ENCODE measurements around the gene C6orf132. TPM values are rescaled to one million over a fixed set of nuclear protein-coding genes. Genes with fewer than 3 reads are reported as not detected.

Gene C6orf132
- total RNA-seq, 1 experiment from 2014 or later: 88.5 TPM

GRCh38 chr6:42123379-42124103 lies 18.9 kb downstream of the C6orf132 start:
- Mint-ChIP-seq H3K36me3 (ENCODE audit: insufficient read depth, unreplicated experiment) (peaks cover 86% of the 10 kb centered on the region), H3K4me1 (ENCODE audit: low read depth, unreplicated experiment) (peaks cover 48% of the 10 kb centered on the region), H3K27ac (ENCODE audit: unreplicated experiment) (peak overlapping the region; percentile 94), H3K27me3 (ENCODE audit: unreplicated experiment) (no peaks in the 10 kb centered on the region), H3K9me3 (ENCODE audit: low read depth, unreplicated experiment) (no peaks in the 10 kb centered on the region), H3K4me3 (ENCODE audit: low read depth, unreplicated experiment) (peak overlapping the region; percentile 55)
- CTCF ChIA-PET: interaction anchor here (0.6 to 3.3 kb wide), 12 partner anchors 10 to 580 kb away, joined by 3 to 16 read pairs (median 7); partner anchors contain the start of gene C6orf132
- intact Hi-C loops (cut with micrococcal nuclease; ENCODE audit: unreplicated experiment): loop anchor here (2.0 kb wide), 2 partner anchors 13 to 49 kb away; no protein-coding TSS in a partner anchor
- no peak for DNase-seq
- TSS peak; percentile 76 for BruUV-seq (replicated peaks)
- TF ChIP-seq CTCF (IDR thresholded peaks at IDR 0.05; ENCODE audit: unreplicated experiment): no peak

- BruUV-seq (replicated peaks): no TSS peak
- no peaks in the 10 kb centered on the region for H3K27me3 Mint-ChIP-seq (ENCODE audit: unreplicated experiment)
- peaks cover 88% of the 10 kb centered on the region for H3K36me3 Mint-ChIP-seq (ENCODE audit: insufficient read depth, unreplicated experiment)
- TF ChIP-seq CTCF (IDR thresholded peaks at IDR 0.05; ENCODE audit: unreplicated experiment): no peak
- H3K4me1 Mint-ChIP-seq (ENCODE audit: low read depth, unreplicated experiment): peaks cover 72% of the 10 kb centered on the region
- intact Hi-C loops (cut with micrococcal nuclease; ENCODE audit: unreplicated experiment): no loop called here
- CTCF ChIA-PET: interaction anchor here (0.7 to 3.3 kb wide), 9 partner anchors 16 to 93 kb away, joined by 3 to 16 read pairs (median 7); partner anchors contain the start of gene C6orf132
- H3K4me3 Mint-ChIP-seq (ENCODE audit: low read depth, unreplicated experiment): peak overlapping the region; percentile 55
- peak overlapping the region; percentile 94 for H3K27ac Mint-ChIP-seq (ENCODE audit: unreplicated experiment)
- H3K9me3 Mint-ChIP-seq (ENCODE audit: low read depth, unreplicated experiment): no peaks in the 10 kb centered on the region
- DNase-seq: peak; percentile 80
Measured at GRCh38 chr6:42120895-42121865, 21.2 kb downstream of the C6orf132 start.

DNA sequence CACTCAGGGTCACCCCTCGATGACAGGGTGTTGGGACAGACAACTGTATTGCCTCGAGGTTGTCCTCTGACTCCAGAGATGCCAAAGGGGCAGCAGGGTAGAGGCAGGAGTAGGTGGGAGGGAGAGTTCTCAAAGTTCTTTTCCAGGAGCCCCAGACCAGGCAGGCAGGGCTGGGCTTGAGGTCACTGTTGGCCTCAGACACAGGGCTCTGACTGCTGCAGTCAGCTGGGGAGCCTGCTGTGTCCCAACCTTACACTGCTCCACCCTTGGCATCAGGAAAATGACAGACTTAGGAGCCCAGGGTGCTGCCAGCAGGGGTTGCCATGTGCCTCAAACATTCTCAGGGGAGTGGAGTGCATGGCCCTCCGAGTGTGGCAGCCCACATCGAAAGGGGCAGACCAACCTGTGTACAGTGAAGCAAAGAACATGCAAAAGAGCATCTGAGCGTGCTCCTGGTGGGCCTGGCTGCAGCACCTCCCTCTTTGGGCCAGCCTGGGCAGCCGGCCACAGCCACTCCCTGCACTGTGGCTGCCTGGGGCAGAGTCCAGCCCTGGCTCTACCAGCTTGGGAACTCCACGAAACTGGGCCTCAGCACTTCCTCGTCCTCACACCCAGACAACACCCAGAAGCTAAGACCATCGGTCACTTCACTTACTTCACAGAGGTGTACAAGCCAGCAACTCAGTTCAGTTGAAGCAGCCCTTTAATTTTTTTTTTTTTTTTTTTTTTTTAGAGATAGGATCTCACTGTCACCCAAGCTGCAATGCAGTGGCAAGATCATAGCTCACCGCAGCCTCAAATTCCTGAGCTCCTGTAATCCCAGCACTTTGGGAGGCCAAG lies 24.0 kb downstream of the C6orf132 start:
- peak; percentile 94 for DNase-seq
- BruUV-seq (replicated peaks): no TSS peak
- H3K9me3 Mint-ChIP-seq (ENCODE audit: low read depth, unreplicated experiment): no peaks in the 10 kb centered on the region
- no peak for TF ChIP-seq CTCF (IDR thresholded peaks at IDR 0.05; ENCODE audit: unreplicated experiment)
- peak overlapping the region; percentile 11 for H3K4me3 Mint-ChIP-seq (ENCODE audit: low read depth, unreplicated experiment)
- H3K27me3 Mint-ChIP-seq (ENCODE audit: unreplicated experiment): no peaks in the 10 kb centered on the region
- H3K4me1 Mint-ChIP-seq (ENCODE audit: low read depth, unreplicated experiment): peaks cover 68% of the 10 kb centered on the region
- intact Hi-C loops (cut with micrococcal nuclease; ENCODE audit: unreplicated experiment): no loop called here
- peak overlapping the region; percentile 90 for H3K27ac Mint-ChIP-seq (ENCODE audit: unreplicated experiment)
- peaks cover 77% of the 10 kb centered on the region for H3K36me3 Mint-ChIP-seq (ENCODE audit: insufficient read depth, unreplicated experiment)
- CTCF ChIA-PET: interaction anchor here (0.7 to 2.4 kb wide), 14 partner anchors 13 to 635 kb away, joined by 3 to 10 read pairs (median 4); partner anchors contain the start of gene C6orf132

GRCh38 chr6:42117843-42118161 lies 24.6 kb downstream of the C6orf132 start:
- H3K4me1 Mint-ChIP-seq (ENCODE audit: low read depth, unreplicated experiment): peaks cover 68% of the 10 kb centered on the region
- no TSS peak for BruUV-seq (replicated peaks)
- TF ChIP-seq CTCF (IDR thresholded peaks at IDR 0.05; ENCODE audit: unreplicated experiment): no peak

More at GRCh38 chr6:42117843-42118161, 24.6 kb downstream of the C6orf132 start:
- H3K27me3 Mint-ChIP-seq (ENCODE audit: unreplicated experiment): no peaks in the 10 kb centered on the region
- CTCF ChIA-PET: interaction anchor here (0.6 to 2.4 kb wide), 5 partner anchors 18 to 106 kb away, joined by 3 to 8 read pairs (median 5); partner anchors contain the start of gene C6orf132
- DNase-seq: no peak
- peaks cover 77% of the 10 kb centered on the region for H3K36me3 Mint-ChIP-seq (ENCODE audit: insufficient read depth, unreplicated experiment)
- intact Hi-C loops (cut with micrococcal nuclease; ENCODE audit: unreplicated experiment): no loop called here
- H3K4me3 Mint-ChIP-seq (ENCODE audit: low read depth, unreplicated experiment): peak overlapping the region; percentile 11
- peak overlapping the region; percentile 90 for H3K27ac Mint-ChIP-seq (ENCODE audit: unreplicated experiment)
- H3K9me3 Mint-ChIP-seq (ENCODE audit: low read depth, unreplicated experiment): no peaks in the 10 kb centered on the region
